ENCODE data around the gene BLOC1S4.
A peak's percentile ranks its signal among the peaks of the same experiment; 100 is the strongest.

BLOC1S4 gene

DNA sequence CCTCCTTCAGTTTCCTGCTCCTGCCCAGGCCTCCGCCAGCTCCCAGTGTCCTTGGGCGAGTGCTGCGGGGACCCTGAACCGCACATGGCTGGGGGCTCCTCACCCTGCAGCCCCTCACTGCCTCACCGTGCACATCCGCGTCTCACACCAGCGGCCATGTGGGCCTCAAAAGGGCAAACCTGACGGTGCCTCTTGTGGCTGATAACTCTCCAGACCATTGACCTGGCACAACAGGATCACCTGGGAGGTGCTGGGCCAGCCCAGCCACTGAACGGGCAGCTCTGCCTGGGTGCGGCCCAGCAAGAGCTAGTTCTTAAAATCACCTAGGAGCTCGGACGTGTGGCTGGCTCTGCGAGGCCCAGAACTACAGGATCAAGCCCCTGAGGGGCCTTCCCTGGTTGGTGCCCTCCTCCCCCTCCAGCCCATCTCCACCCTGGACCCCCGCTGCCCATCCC, 26.4 kb upstream of the BLOC1S4 start:
- DNase-seq (ENCODE audit: low read depth in 4 of 4, low spot score in 1 of 4): no peak

GRCh38 chr4:6692379-6692778, 23.6 kb upstream of the BLOC1S4 start:
- no peak for DNase-seq (ENCODE audit: low read depth in 4 of 4, low spot score in 1 of 4)

DNA sequence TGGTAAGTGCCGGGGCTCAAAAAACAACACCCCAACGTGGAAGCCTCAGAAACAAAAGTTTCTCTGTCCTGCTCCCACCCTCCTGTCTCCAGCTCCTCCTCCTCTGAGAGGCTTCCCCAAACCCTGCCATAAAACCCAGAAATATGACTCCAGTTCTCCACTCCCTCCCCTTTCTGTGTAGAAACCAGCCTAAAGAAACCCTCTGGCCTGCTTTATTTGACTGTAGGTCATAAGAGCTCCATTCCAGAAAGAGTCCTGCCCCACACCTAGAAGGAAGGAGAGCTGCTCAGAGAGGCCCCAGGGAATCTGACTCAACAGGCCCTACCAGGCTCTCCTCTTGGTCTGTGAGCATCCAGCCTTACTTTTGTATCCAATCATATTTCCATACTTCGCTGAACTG, 23.2 kb upstream of the BLOC1S4 start:
- DNase-seq (ENCODE audit: low read depth in 4 of 4, low spot score in 1 of 4): no peak

- DNase-seq (ENCODE audit: low read depth in 4 of 4, low spot score in 1 of 4): no peak
Measured at GRCh38 chr4:6693231-6694176, 22.5 kb upstream of the BLOC1S4 start, which contains the start of gene S100P. S100P (plus strand) TSS chr4:6693878; CDS start chr4:6693933, 55 bp downstream.

- DNase-seq (ENCODE audit: low read depth in 4 of 4, low spot score in 1 of 4): no peak
Measured at GRCh38 chr4:6694177-6694901, 21.6 kb upstream of the BLOC1S4 start.

GRCh38 chr4:6695660-6696610, 20.0 kb upstream of the BLOC1S4 start:
- DNase-seq (ENCODE audit: low read depth in 4 of 4, low spot score in 1 of 4): no peak

GRCh38 chr4:6696611-6697010, 19.4 kb upstream of the BLOC1S4 start:
- no peak for DNase-seq (ENCODE audit: low read depth in 4 of 4, low spot score in 1 of 4)

DNA sequence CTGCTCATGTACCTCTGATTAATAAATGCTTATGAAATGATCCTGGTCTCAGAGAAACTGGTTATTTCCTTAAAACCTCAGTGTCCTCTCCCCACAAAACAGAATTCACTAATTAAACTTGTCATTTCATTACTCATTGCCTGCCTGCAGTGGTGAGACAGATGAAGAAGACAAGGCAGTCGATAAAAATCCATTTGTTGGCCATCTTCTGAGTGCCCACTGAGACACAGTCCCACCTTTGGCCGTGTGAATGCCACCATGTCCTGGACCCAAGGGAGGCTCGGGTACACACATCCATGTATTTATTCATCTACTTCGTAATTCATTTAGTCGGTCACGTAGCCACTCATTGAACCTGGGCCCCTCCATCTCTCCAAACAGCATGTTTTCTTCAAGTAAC, 18.8 kb upstream of the BLOC1S4 start:
- no peak for DNase-seq (ENCODE audit: low read depth in 4 of 4, low spot score in 1 of 4)

DNA sequence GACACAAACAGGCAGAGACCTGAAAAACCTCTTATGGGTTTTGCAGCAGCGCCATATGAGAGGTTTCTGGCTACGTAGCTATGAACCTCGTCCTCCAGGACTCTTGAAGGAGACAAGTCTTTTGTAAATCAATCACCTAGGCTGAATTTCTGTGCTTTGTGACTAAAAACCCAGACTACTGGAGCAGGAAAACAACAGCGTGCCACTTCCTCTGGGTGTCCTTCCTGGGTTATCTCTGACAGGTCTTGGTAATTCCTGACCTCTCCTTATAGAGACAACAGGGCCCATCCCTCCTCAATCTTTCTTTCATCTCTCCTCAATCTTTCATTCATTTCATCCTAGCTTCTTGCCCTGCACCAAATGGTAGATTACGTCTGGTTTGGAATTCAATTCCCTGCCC, 16.6 kb upstream of the BLOC1S4 start:
- DNase-seq (ENCODE audit: low read depth in 4 of 4, low spot score in 1 of 4): no peak

- DNase-seq (ENCODE audit: low read depth in 4 of 4, low spot score in 1 of 4): no peak
Measured at GRCh38 chr4:6699903-6700302, 16.1 kb upstream of the BLOC1S4 start.

GRCh38 chr4:6701371-6701770, 14.6 kb upstream of the BLOC1S4 start:
- no peak for DNase-seq (ENCODE audit: low read depth in 4 of 4, low spot score in 1 of 4)

DNA sequence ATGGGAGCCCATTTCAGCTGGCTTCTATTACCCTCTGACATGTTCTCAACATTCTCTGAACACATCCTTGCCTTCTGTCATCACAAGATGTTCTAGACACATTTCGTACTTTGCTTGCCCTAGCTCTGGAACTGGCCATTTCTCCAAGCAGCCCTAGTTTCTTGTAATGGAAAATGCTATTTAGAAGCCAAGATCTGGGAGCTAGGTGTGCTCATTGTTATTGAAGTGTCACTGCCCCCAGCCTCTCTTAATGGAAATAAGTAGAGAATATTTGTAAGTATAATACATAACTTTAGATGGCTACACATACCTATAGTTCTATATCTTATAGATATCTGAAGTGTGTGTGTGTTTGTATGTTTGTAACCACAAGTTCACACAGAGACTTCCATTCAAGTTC, 13.2 kb upstream of the BLOC1S4 start:
- DNase-seq (ENCODE audit: low read depth in 4 of 4, low spot score in 1 of 4): no peak

GRCh38 chr4:6703786-6704185, 12.2 kb upstream of the BLOC1S4 start:
- DNase-seq (ENCODE audit: low read depth in 4 of 4, low spot score in 1 of 4): no peak

GRCh38 chr4:6705646-6706045, 10.3 kb upstream of the BLOC1S4 start:
- no peak for DNase-seq (ENCODE audit: low read depth in 4 of 4, low spot score in 1 of 4)

GRCh38 chr4:6706173-6706572, 9.8 kb upstream of the BLOC1S4 start:
- DNase-seq (ENCODE audit: low read depth in 4 of 4, low spot score in 1 of 4): no peak

- DNase-seq (ENCODE audit: low read depth in 4 of 4, low spot score in 1 of 4): peak; percentile 85 to 96 (median 92)
Measured at GRCh38 chr4:6709230-6710114, 6.5 kb upstream of the BLOC1S4 start, which contains the start of gene MRFAP1L1. MRFAP1L1 (minus strand) TSS chr4:6709865; CDS start chr4:6709629, 236 bp downstream.

DNA sequence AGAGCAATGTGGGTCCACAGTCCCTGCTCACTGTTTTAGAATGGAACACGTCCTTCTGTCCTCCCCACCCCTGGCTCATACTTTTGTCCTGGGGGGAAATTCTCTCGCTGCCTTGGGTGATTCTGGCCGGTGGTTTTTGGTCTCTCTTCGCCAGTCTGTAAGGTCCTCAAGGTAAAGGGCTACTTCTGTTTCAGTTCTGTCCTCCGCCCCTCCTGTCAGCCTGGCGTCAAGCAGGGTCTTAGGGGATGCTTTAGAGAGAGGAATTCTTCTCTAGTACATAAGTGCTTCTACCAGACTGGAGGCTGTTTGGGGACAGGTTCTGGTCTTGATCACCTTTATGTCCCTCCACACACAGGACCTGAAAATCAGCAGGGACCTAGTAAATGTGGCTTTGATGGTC, 5.7 kb upstream of the BLOC1S4 start:
- DNase-seq (ENCODE audit: low read depth in 4 of 4, low spot score in 1 of 4): no peak

GRCh38 chr4:6710996-6711395, 5.0 kb upstream of the BLOC1S4 start:
- no peak for DNase-seq (ENCODE audit: low read depth in 4 of 4, low spot score in 1 of 4)

GRCh38 chr4:6714954-6715353, 1.0 kb upstream of the BLOC1S4 start:
- DNase-seq (ENCODE audit: low read depth in 4 of 4, low spot score in 1 of 4): no peak

DNA sequence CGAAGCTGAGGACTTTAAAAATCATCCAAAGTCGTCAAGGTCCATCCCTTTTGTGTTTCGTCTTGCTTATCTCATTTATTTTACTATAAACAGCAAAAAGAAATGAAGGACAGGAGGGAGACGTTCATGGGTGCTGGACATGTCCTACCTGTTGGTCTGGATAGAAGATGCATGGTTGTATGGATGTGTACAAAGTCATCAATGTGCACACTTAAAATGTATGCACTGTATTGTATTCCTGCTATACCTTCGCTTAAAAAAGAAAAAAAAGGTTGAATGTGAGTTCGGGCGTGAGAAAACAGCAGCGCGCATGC, 313 bp upstream of the BLOC1S4 start:
- no peak for DNase-seq (ENCODE audit: low read depth in 4 of 4, low spot score in 1 of 4)
